IPS DF 4.7 (cell line): Measurements from ENCODE around the gene CFDP1.

Experiments
- DNase-seq: peaks from one replicate; pipeline ENCODE4 v3.0.0-alpha.2; 2013; ENCODE audit warnings: low spot score; ENCODE audit errors: extremely low read depth

The CFDP1 gene

GRCh38 chr16:75252049-75252864 lies 181.0 kb downstream of the CFDP1 start:
- no peak for DNase-seq

- DNase-seq, result no peak
Measured at GRCh38 chr16:75251280-75252048, 181.8 kb downstream of the CFDP1 start, which contains the start of gene BCAR1. BCAR1 (minus strand) TSS chr16:75251624; CDS start chr16:75251482, 142 bp downstream.

GRCh38 chr16:75250809-75251279 lies 182.5 kb downstream of the CFDP1 start:
- DNase-seq, result no peak

- no peak for DNase-seq
Measured at GRCh38 chr16:75250089-75250808, 183.1 kb downstream of the CFDP1 start.

GRCh38 chr16:75249441-75249840 lies 183.9 kb downstream of the CFDP1 start:
- DNase-seq, result no peak

- DNase-seq, result no peak
Measured at GRCh38 chr16:75248536-75249380, 184.5 kb downstream of the CFDP1 start.

- no peak for DNase-seq
Measured at GRCh38 chr16:75248142-75248535, 185.2 kb downstream of the CFDP1 start.

- DNase-seq, result no peak
Measured at GRCh38 chr16:75247249-75247648, 186.1 kb downstream of the CFDP1 start.

- DNase-seq, result no peak
Measured at GRCh38 chr16:75246504-75247205, 186.6 kb downstream of the CFDP1 start.

- no peak for DNase-seq
Measured at GRCh38 chr16:75244844-75245758, 188.2 kb downstream of the CFDP1 start.

- no peak for DNase-seq
Measured at GRCh38 chr16:75244225-75244809, 189.0 kb downstream of the CFDP1 start.
